Measurements from ENCODE around the gene RPRD1A.

DNA sequence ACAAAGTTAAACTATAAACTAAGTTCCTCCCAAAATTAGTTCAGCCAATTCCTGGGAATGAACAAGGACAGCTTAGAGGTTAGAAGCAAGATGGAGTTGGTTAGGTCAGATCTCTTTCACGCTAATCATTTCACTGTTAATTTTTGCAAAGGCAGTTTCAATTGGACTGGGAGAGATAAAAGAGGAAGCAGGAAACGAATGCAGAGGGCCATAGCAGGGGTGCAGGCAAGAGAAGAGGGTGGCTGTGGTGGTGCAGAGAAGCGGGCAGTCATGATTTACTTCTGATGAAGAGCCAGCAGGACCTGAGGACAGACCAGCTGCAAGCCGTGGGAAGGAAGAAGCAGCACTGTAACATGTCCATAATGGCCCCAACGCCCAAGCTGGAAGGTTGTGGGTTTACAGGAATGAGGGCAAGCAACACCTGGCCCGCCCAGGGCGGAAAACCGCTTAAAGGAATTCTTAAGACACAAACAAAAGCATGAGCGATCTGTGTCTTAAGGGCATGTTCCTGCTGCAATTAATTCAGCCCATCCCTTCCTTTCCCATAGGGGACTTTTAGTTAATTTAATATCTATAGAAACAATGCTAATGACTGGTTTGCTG lies 99.0 kb downstream of the RPRD1A start:
- no peak for TF ChIP-seq POLR2AphosphoS5 (IDR thresholded peaks at IDR 0.05; ENCODE audit: borderline replicate concordance, low read depth, low read length)
- TF ChIP-seq EZH2 (IDR thresholded peaks at IDR 0.05), result no peak
- no peak for TF ChIP-seq FOXP2 (optimal IDR thresholded peaks at IDR 0.05; ENCODE audit: control extremely low read depth, extremely low read length, insufficient read depth)

All from SK-N-MC (cell line).